Activated CD8-positive, alpha-beta memory T cell treated with anti-CD3 and anti-CD28 coated beads, Interleukin-2, amount 50 U/mL, for 48 hours (primary cell): Measurements from ENCODE around the gene RASAL1.

ENCODE experiments used
- DNase-seq: peaks from one replicate; pipeline ENCODE4 v3.0.0-alpha.2; 2020

RASAL1 gene

GRCh38 chr12:113114447-113115178 is 20.9 kb downstream of the RASAL1 start:
- no peak for DNase-seq

GRCh38 chr12:113113397-113113796 is 22.2 kb downstream of the RASAL1 start:
- DNase-seq: no peak

GRCh38 chr12:113112043-113112899 is 23.3 kb downstream of the RASAL1 start:
- no peak for DNase-seq

GRCh38 chr12:113111247-113111646 is 24.3 kb downstream of the RASAL1 start:
- DNase-seq: no peak

- DNase-seq: no peak
Measured at GRCh38 chr12:113109872-113110599, 25.5 kb downstream of the RASAL1 start.

- DNase-seq: no peak
Measured at GRCh38 chr12:113109360-113109759, 26.2 kb downstream of the RASAL1 start.

- no peak for DNase-seq
Measured at GRCh38 chr12:113108308-113108707, 27.3 kb downstream of the RASAL1 start.

GRCh38 chr12:113106361-113106760 is 29.2 kb downstream of the RASAL1 start:
- DNase-seq: no peak

- no peak for DNase-seq
Measured at GRCh38 chr12:113105606-113106271, 29.8 kb downstream of the RASAL1 start.

GRCh38 chr12:113104953-113105510 is 30.5 kb downstream of the RASAL1 start:
- no peak for DNase-seq

- peak; percentile 82 for DNase-seq
Measured at GRCh38 chr12:113103756-113104450, 31.7 kb downstream of the RASAL1 start.

- DNase-seq: no peak
Measured at GRCh38 chr12:113102811-113103210, 32.8 kb downstream of the RASAL1 start.

- DNase-seq: no peak
Measured at GRCh38 chr12:113101751-113102150, 33.8 kb downstream of the RASAL1 start.

GRCh38 chr12:113099764-113100163 is 35.8 kb downstream of the RASAL1 start:
- DNase-seq: no peak

GRCh38 chr12:113099364-113099763 is 36.2 kb downstream of the RASAL1 start:
- no peak for DNase-seq

GRCh38 chr12:113098441-113099028 is 37.0 kb downstream of the RASAL1 start:
- peak; percentile 88 for DNase-seq

GRCh38 chr12:113097716-113098440 is 37.7 kb downstream of the RASAL1 start:
- no peak for DNase-seq

GRCh38 chr12:113096675-113097461 is 38.7 kb downstream of the RASAL1 start:
- no peak for DNase-seq

GRCh38 chr12:113095405-113095804 is 40.2 kb downstream of the RASAL1 start:
- DNase-seq: no peak

GRCh38 chr12:113094738-113095137 is 40.8 kb downstream of the RASAL1 start:
- DNase-seq: no peak
